H1 (cell line): ENCODE data around the gene CIDEA. TPM values are rescaled to one million over a fixed set of nuclear protein-coding genes. Genes with fewer than 3 reads are reported as not detected.

ENCODE experiments used
- KDM4A ChIP-seq: IDR thresholded peaks from one replicate; pipeline ENCODE4 v1.7.1; 2012; ENCODE audit warnings: low read depth, mild to moderate bottlenecking, moderate library complexity, low read length, inconsistent platforms; ENCODE audit not compliant: severe bottlenecking
- PHF8 ChIP-seq: fragments of 200-600 bp; sonication (generic); conservative IDR thresholded peaks from 2 replicates; pipeline ENCODE4 v1.7.1; 2012; ENCODE audit warnings: low read depth, mild to moderate bottlenecking, inconsistent platforms, low read length, moderate library complexity
- POLR2A ChIP-seq, 2 experiments: IDR thresholded peaks; 1 replicate in 1 of 2; 2 replicates in 1 of 2; pipeline ENCODE4 v1.6.1; 2011; ENCODE audit warnings: low read depth in 2 of 2, low read length in 2 of 2, mild to moderate bottlenecking in 2 of 2; ENCODE audit errors: control extremely low read depth in 1 of 2
- RBBP5 ChIP-seq: IDR thresholded peaks from 2 replicates; pipeline ENCODE4 v1.7.1; 2012; ENCODE audit warnings: low read depth, mild to moderate bottlenecking, inconsistent platforms, low read length, moderate library complexity, borderline replicate concordance
- SAP30 ChIP-seq: fragments of 300-600 bp; sonication (generic); IDR thresholded peaks from 2 replicates; pipeline ENCODE4 v1.7.1; 2012; ENCODE audit warnings: low read length, moderate library complexity, mild to moderate bottlenecking, inconsistent platforms; ENCODE audit not compliant: insufficient read depth, insufficient replicate concordance
- SIRT6 ChIP-seq: IDR thresholded peaks from one replicate; pipeline ENCODE4 v1.7.1; 2012; ENCODE audit warnings: low read length, inconsistent platforms
- SRF ChIP-seq: IDR thresholded peaks from 2 replicates; pipeline ENCODE4 v1.6.1; 2011; ENCODE audit warnings: mild to moderate bottlenecking, low read depth, low read length, moderate library complexity
- polyA plus RNA-seq, 7 experiments: library from polyadenylated mRNA; depleted of rRNA in 3 of 7; stranded (reverse) in 5 of 7; unstranded in 2 of 7; fragments of >200 nt in 5 of 7; fragments of 200-250 nt in 2 of 7; gene quantifications; 1 replicate in 5 of 7; 2 replicates in 1 of 7; 4 replicates in 1 of 7; pipeline versions ENCODE4 v1.2.1 to v1.2.3, GENCODE V29; 2011 to 2013; ENCODE audit warnings: missing spikeins in 2 of 7, mixed read lengths in 2 of 7
- total RNA-seq: library from RNA; stranded (reverse); fragmentation: NEBNext Ultra II Directional; extraction: Animal tissue kit (Norgen Biotek cat#: 25700); gene quantifications from 2 replicates; pipeline ENCODE4 v1.2.1, GENCODE V29; 2021
- TF ChIP-seq, protein P1 (sequence below): fragments of 300-600 bp; sonication (generic); IDR thresholded peaks from 2 replicates; pipeline ENCODE4 v1.7.1; 2012; ENCODE audit warnings: low read length, moderate library complexity, mild to moderate bottlenecking, inconsistent platforms; ENCODE audit not compliant: insufficient replicate concordance
- TF ChIP-seq, protein P2 (sequence below): IDR thresholded peaks from 2 replicates; pipeline ENCODE4 v1.6.1; 2012; ENCODE audit warnings: inconsistent platforms

CIDEA gene
- total and polyA plus RNA-seq, 2 of the 8 experiments (the other 6 are each of a cell fraction or from before 2014, with no cell fraction given) = not detected

DNA sequence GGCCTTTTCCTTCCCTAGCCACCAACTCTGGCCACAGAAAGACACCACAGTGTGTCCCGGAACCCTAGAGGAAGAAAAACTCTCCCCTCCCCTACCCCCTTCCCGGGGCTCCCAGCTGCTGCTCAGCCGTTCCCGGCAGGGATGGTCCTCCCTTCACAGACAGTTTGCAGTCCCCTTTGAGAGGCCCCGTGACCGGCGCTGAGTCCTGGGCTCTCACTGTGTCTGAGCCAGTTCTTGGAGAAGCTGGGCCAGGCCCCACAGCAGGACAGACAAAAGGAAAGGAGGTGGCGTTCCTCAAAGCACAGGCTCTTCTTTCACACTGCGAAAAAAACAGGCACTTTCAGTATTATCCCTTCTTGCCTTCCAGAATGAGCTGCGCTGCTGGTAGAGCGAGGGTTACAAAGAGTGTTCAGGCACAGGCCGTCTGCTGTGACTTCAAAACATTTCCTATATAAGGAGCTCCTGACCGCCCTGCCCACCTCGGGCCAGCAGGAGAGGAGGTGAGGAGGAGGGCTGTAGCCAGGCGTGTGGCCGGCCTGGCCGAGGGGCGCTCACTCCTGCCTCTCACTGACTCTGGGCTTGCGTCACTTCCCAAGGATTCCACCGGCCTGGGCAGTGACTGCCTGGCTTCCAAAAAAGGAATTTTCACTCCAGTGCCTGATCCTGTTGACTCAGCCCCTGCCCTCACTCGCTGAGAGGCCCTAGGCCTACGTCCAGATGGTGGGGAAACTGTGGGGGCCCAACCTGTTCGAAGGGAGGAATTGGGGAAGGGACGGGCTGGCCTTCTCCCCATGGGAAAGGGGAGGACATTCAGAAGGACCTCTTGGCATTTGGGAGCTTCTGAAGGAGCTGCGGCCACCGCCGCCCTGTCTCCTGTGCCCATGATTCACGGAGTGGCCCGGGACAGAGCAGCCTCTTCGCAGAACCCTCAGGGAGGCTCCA, 24.9 kb downstream of the CIDEA start (continued):
- TF ChIP-seq, protein P1, sequence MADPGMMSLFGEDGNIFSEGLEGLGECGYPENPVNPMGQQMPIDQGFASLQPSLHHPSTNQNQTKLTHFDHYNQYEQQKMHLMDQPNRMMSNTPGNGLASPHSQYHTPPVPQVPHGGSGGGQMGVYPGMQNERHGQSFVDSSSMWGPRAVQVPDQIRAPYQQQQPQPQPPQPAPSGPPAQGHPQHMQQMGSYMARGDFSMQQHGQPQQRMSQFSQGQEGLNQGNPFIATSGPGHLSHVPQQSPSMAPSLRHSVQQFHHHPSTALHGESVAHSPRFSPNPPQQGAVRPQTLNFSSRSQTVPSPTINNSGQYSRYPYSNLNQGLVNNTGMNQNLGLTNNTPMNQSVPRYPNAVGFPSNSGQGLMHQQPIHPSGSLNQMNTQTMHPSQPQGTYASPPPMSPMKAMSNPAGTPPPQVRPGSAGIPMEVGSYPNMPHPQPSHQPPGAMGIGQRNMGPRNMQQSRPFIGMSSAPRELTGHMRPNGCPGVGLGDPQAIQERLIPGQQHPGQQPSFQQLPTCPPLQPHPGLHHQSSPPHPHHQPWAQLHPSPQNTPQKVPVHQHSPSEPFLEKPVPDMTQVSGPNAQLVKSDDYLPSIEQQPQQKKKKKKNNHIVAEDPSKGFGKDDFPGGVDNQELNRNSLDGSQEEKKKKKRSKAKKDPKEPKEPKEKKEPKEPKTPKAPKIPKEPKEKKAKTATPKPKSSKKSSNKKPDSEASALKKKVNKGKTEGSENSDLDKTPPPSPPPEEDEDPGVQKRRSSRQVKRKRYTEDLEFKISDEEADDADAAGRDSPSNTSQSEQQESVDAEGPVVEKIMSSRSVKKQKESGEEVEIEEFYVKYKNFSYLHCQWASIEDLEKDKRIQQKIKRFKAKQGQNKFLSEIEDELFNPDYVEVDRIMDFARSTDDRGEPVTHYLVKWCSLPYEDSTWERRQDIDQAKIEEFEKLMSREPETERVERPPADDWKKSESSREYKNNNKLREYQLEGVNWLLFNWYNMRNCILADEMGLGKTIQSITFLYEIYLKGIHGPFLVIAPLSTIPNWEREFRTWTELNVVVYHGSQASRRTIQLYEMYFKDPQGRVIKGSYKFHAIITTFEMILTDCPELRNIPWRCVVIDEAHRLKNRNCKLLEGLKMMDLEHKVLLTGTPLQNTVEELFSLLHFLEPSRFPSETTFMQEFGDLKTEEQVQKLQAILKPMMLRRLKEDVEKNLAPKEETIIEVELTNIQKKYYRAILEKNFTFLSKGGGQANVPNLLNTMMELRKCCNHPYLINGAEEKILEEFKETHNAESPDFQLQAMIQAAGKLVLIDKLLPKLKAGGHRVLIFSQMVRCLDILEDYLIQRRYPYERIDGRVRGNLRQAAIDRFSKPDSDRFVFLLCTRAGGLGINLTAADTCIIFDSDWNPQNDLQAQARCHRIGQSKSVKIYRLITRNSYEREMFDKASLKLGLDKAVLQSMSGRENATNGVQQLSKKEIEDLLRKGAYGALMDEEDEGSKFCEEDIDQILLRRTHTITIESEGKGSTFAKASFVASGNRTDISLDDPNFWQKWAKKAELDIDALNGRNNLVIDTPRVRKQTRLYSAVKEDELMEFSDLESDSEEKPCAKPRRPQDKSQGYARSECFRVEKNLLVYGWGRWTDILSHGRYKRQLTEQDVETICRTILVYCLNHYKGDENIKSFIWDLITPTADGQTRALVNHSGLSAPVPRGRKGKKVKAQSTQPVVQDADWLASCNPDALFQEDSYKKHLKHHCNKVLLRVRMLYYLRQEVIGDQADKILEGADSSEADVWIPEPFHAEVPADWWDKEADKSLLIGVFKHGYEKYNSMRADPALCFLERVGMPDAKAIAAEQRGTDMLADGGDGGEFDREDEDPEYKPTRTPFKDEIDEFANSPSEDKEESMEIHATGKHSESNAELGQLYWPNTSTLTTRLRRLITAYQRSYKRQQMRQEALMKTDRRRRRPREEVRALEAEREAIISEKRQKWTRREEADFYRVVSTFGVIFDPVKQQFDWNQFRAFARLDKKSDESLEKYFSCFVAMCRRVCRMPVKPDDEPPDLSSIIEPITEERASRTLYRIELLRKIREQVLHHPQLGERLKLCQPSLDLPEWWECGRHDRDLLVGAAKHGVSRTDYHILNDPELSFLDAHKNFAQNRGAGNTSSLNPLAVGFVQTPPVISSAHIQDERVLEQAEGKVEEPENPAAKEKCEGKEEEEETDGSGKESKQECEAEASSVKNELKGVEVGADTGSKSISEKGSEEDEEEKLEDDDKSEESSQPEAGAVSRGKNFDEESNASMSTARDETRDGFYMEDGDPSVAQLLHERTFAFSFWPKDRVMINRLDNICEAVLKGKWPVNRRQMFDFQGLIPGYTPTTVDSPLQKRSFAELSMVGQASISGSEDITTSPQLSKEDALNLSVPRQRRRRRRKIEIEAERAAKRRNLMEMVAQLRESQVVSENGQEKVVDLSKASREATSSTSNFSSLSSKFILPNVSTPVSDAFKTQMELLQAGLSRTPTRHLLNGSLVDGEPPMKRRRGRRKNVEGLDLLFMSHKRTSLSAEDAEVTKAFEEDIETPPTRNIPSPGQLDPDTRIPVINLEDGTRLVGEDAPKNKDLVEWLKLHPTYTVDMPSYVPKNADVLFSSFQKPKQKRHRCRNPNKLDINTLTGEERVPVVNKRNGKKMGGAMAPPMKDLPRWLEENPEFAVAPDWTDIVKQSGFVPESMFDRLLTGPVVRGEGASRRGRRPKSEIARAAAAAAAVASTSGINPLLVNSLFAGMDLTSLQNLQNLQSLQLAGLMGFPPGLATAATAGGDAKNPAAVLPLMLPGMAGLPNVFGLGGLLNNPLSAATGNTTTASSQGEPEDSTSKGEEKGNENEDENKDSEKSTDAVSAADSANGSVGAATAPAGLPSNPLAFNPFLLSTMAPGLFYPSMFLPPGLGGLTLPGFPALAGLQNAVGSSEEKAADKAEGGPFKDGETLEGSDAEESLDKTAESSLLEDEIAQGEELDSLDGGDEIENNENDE = no peak
- TF ChIP-seq, protein P2, sequence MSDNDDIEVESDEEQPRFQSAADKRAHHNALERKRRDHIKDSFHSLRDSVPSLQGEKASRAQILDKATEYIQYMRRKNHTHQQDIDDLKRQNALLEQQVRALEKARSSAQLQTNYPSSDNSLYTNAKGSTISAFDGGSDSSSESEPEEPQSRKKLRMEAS = peak; percentile 74
- TF ChIP-seq POLR2A (IDR thresholded peaks at IDR 0.05; ENCODE audit: control extremely low read depth in 1 of 2, low read depth in 2 of 2, low read length in 2 of 2) (peak in 1 of 2 experiments; percentile 71; a peak in 2 of 3 replicates), RBBP5 (no peak), SIRT6 (no peak), SRF (peak; percentile 90), KDM4A (no peak), PHF8 (peak; percentile 7; the same call in 1 of the 2 replicates), SAP30 (no peak)
